Left colon (tissue), 2 donors: ENCODE results near the gene KCNQ1. TPM values are rescaled to one million over a fixed set of nuclear protein-coding genes. Genes with fewer than 3 reads are reported as not detected.

Experiments used
- ATAC-seq: fragments of 200-7000 bp; cut with Tn5 transposase; one replicate; pipeline ENCODE4 v1.9.1; 2020; ENCODE audit warnings: mild to moderate bottlenecking, moderate library complexity
- DNase-seq, 2 donors: peaks; one replicate each; pipeline ENCODE4 v3.0.0-alpha.2; 2020
- intact Hi-C, 2 donors: fragments of 100-400 bp; cut with DNase I in 1 of 2; cut with micrococcal nuclease in 1 of 2; formaldehyde crosslinking; loops; one replicate each; pipeline versions ENCODE4 v1.11.2 to v1.14.0; 2022; cut with DNase I, micrococcal nuclease
- total RNA-seq, 2 donors: library from RNA; stranded (reverse); fragmentation: NEBNext Ultra II Directional; extraction: Animal tissue kit (Norgen Biotek cat#: 25700); gene quantifications; one replicate each; pipeline ENCODE4 v1.2.1, GENCODE V29; 2021
- donor health status: DM: no; HTN: no; CAD: no.
- donor health status: DM: yes; HTN: yes; CAD: no.

The KCNQ1 gene
- total RNA-seq, 2 donors from 2014 or later = 42.8 to 56.8 TPM

GRCh38 chr11:2435288-2436012 lies 9.4 kb upstream of the KCNQ1 start:
- intact Hi-C loops = no loop called here
- ATAC-seq = no peak
- no peak for DNase-seq

DNA sequence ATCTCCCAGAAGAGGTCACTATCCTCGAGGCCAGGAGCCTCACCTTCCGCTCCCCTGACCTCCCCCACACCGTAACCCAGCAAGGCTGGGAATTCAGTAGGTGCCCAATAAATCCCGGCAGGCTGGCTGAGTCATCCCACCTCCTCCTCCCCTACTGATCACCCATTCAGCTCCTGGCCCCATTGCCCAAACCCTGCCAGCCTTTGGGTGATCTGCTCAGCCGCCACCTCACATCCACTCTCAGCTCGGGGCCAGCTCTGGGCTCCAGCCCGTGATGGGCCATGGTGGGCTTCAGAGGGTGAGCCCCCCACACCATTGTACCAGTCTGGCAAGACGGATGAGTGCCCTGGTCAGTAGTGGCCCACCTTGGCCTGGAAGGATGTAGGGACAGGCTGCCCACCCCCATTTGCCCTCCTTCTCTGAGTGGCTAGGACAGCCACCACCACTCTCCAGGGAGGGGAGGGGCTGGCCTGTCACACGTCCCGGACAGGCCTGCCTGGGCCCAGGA lies 8.7 kb upstream of the KCNQ1 start:
- intact Hi-C loops = no loop called here
- DNase-seq (no peak), ATAC-seq (no peak)

- DNase-seq (no peak), ATAC-seq (no peak)
- intact Hi-C loops = no loop called here
These were observed 8.2 kb upstream of the KCNQ1 start for GRCh38 chr11:2436521-2437031.

- intact Hi-C loops = no loop called here
- DNase-seq (no peak), ATAC-seq (no peak)
These were observed 7.3 kb upstream of the KCNQ1 start for GRCh38 chr11:2437516-2437915.

- no peak for DNase-seq
- intact Hi-C loops = no loop called here
- ATAC-seq = no peak
These were observed 5.0 kb upstream of the KCNQ1 start for GRCh38 chr11:2439820-2440219.

DNA sequence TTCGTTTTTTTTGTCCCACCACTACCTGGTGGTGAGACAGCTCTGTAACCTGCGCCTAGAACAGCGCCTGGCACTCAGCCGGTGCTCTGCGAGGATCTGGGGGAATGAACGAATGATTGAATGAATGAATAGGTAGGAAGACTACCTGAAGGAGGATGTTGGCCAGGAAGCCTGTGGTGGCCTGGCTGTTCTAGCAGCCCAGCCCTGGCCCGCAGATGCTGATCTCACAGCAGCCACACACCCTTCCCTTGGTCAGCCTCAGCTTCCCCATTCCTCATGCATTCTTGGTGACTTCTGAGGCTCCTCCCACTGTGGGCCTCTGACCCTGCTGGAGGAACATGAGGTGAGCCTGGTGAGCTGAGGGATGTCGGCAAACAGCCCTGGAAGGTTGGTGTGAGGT lies 4.2 kb upstream of the KCNQ1 start:
- DNase-seq (no peak), ATAC-seq (no peak)

GRCh38 chr11:2441171-2441570 lies 3.6 kb upstream of the KCNQ1 start:
- ATAC-seq (peak; percentile 54), DNase-seq (peak; percentile 75 to 84)
- intact Hi-C loops = no loop called here

More for the DNA sequence above, 4.2 kb upstream of the KCNQ1 start:
- intact Hi-C loops = no loop called here

DNA sequence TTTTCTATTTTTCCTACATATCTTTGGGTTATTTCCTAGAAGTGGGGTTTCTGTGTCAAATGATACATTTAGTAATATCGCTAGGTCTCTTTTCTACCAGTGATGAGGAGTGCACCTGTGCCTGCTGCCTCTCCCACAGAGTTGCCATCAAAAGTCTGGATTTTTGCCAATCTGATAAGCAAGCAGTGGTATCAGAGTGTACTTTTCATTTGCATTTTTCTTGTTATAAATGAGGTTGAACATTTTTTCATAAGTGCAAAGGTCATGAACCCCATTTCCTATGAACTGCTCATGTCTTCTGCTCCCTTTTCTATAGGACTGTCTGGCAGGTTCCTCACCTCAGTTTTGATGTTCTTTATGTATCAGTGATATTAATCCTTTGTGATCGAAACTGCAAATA lies 2.2 kb upstream of the KCNQ1 start:
- DNase-seq (no peak), ATAC-seq (peak; percentile 28)
- intact Hi-C loops = no loop called here

DNA sequence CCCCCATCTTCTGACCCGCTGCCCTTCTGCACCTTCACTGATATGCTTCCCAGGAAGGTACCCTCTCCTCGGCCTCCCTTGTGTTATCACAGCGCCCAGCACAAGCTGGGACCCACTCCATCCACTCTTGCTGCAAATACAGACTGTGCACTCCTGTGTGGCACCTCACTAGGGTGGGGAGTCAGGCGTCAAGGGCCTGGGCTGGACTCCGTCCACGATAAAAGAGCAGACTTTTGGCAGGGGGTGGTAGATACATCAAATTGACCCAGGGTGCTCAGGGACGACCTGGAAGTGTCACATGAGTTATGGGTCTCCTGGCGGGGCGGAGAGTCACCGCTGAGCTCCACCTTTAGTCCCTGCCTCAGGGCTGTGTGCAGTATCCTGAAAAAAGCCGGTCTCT lies 1.4 kb upstream of the KCNQ1 start:
- peak; percentile 6 for ATAC-seq
- no peak for DNase-seq
- intact Hi-C loops = no loop called here

GRCh38 chr11:2443881-2444820 lies 657 bp upstream of the KCNQ1 start, which contains the start of gene TRPM5:
TRPM5 (minus strand) TSS chr11:2444514; CDS start chr11:2423036, 21,478 bp downstream.
- DNase-seq = peak; percentile 73 to 86
- intact Hi-C loops = no loop called here
- ATAC-seq = peak; percentile 57

DNA sequence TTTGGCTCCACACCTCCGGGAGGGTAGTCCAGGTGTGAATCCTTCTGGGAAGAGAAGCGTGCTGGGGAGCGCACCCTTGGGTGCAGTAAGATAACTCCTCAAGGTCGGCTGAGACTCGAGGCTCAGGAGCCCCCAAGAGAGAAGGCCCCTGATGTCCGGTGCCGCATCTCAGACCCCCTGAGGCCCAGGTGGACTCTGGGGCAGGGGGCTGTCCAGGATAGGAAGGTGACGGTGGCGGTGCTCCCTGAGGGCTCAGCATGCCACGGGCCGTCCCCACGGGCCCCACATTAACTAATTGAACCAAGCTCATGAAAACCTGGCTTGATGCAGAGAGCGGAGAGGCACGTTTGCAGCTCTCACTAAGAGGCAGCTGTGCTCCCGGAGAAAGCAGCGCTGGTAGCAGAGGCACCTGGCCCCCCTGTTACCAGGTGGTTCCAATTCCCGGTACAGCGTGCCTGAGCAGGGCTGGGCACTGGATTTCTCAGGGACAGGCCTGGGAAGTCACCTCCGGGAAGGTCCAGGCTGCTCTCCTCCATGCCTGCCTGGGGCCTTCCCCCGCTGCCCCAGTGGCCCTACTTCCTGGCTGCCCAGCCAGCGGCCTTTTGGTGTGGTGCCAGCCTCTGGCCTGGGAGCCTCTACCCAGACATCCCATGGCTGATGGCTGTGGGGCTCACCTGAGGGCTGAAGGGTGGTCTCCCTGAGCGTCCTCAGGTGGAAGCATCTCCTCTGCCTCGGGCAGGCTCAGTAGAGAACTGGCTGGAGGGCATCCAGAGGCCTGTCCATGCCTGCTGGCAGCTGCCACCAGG lies 1.1 kb downstream of the KCNQ1 start:
- peak in 1 of 2 donors; percentile 59 for DNase-seq
- peak; percentile 19 for ATAC-seq
- intact Hi-C loops = no loop called here

DNA sequence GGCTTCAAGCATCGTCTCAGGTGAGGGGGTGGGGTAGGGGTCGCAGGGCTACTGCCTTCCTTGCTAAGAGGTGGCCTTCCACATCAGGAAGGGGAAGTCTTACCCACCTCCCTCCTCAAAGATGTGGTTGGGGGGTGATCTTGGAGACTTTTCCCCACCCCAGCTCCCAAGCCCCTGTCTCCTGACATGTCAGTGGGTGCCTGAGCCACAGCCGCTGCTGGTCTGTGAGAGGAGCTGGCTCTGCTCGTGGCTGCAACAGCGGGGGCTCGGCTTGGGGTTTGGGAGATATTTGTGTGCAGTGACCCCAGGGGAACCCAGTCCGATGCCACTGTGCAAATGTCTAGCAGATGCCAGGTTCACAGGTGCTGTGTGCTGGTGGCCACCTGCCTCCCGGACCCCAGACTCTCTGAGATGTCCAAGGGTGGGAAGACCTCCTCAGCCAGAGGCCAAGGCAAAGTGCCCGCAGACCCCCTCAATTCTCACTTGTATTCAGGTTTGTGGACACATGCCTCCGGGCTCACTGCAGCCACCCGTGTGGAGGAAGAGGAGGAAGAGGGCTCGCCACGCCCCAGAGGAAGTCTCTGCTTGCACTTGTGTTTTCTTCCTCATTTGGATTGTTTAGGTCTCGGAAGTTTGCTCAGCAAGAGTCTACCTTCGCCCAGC lies 1.9 kb downstream of the KCNQ1 start:
- peak; percentile 10 for ATAC-seq
- DNase-seq = peak in 1 of 2 donors; percentile 63
- intact Hi-C loops = no loop called here

- ATAC-seq (no peak), DNase-seq (no peak)
- intact Hi-C loops = no loop called here
These were observed 2.6 kb downstream of the KCNQ1 start for GRCh38 chr11:2447253-2447950.

- intact Hi-C loops = no loop called here
- ATAC-seq (no peak), DNase-seq (no peak)
These were observed 3.3 kb downstream of the KCNQ1 start for GRCh38 chr11:2447951-2448650.

- intact Hi-C loops = no loop called here
- ATAC-seq = no peak
- no peak for DNase-seq
These were observed 4.1 kb downstream of the KCNQ1 start for GRCh38 chr11:2448661-2449547.
